HUES64 (cell line): ENCODE results near the gene GINS1.

Experiments used
- H3K27ac ChIP-seq: 2 replicates; pipeline ENCODE4 v1.7.0; 2013; ENCODE audit warnings: low read depth, low read length, inconsistent platforms
- H3K27me3 ChIP-seq: 2 replicates; pipeline ENCODE4 v1.6.1; 2013; ENCODE audit warnings: mild to moderate bottlenecking, low read length; ENCODE audit not compliant: insufficient read depth
- H3K36me3 ChIP-seq: 2 replicates; pipeline ENCODE4 v1.6.1; 2013; ENCODE audit warnings: mild to moderate bottlenecking, low read length; ENCODE audit not compliant: insufficient read depth
- H3K4me1 ChIP-seq: 2 replicates; pipeline ENCODE4 v1.6.1; 2013; ENCODE audit warnings: mild to moderate bottlenecking, low read length, moderate library complexity; ENCODE audit not compliant: insufficient read depth
- H3K4me3 ChIP-seq: 2 replicates; pipeline ENCODE4 v1.5.1; 2013; ENCODE audit warnings: mild to moderate bottlenecking, low read length, moderate library complexity
- H3K9ac ChIP-seq: 2 replicates; pipeline ENCODE4 v1.6.1; 2013; ENCODE audit warnings: mild to moderate bottlenecking, low read depth, low read length
- H3K9me3 ChIP-seq: 2 replicates; pipeline ENCODE4 v1.6.1; 2013; ENCODE audit warnings: low read depth, low read length; ENCODE audit not compliant: insufficient read depth
- WGBS: fragments of 150-250, 120-280 bp; methylation state at CpG from one replicate; pipeline ENCODE4 v1.1.7; 2013; ENCODE audit warnings: missing lambda C conversion rate; 5-methylcytosine and 5-hydroxymethylcytosine counted together

Gene GINS1

GRCh38 chr20:25489221-25489871 is 81.9 kb downstream of the GINS1 start:
- 76% methylated on average over 15 of the region's 15 CpGs for WGBS
- no peak overlapping the region for H3K9ac ChIP-seq
- peaks cover 6% of the 10 kb centered on the region for H3K4me1 ChIP-seq
- no peaks in the 10 kb centered on the region for H3K9me3 ChIP-seq
- H3K27ac ChIP-seq: peak overlapping the region; percentile 77; the same call in 1 of the 2 replicates
- no peak overlapping the region for H3K4me3 ChIP-seq
- H3K27me3 ChIP-seq: no peaks in the 10 kb centered on the region
- H3K36me3 ChIP-seq: peaks cover 41% of the 10 kb centered on the region

- Histone ChIP-seq H3K4me1 (peaks cover 6% of the 10 kb centered on the region), H3K27ac (no peak overlapping the region), H3K36me3 (peaks cover 34% of the 10 kb centered on the region), H3K27me3 (no peaks in the 10 kb centered on the region), H3K9me3 (no peaks in the 10 kb centered on the region), H3K9ac (no peak overlapping the region), H3K4me3 (no peak overlapping the region)
- 92% methylated on average over 15 of the region's 15 CpGs for WGBS
Observed at GRCh38 chr20:25490656-25491445, 83.4 kb downstream of the GINS1 start.

- H3K36me3 ChIP-seq: peaks cover 35% of the 10 kb centered on the region
- no peak overlapping the region for H3K4me3 ChIP-seq
- no peak overlapping the region for H3K9ac ChIP-seq
- WGBS: 94% methylated on average over 12 of the region's 12 CpGs
- no peaks in the 10 kb centered on the region for H3K9me3 ChIP-seq
- no peaks in the 10 kb centered on the region for H3K27me3 ChIP-seq
- H3K27ac ChIP-seq: no peak overlapping the region
- H3K4me1 ChIP-seq: peaks cover 6% of the 10 kb centered on the region
Observed at GRCh38 chr20:25491446-25492038, 84.1 kb downstream of the GINS1 start.

GRCh38 chr20:25493137-25493536 is 85.7 kb downstream of the GINS1 start:
- no peaks in the 10 kb centered on the region for H3K27me3 ChIP-seq
- H3K27ac ChIP-seq: no peak overlapping the region
- peaks cover 29% of the 10 kb centered on the region for H3K36me3 ChIP-seq
- H3K4me3 ChIP-seq: no peak overlapping the region
- 88% methylated on average over 10 of the region's 10 CpGs for WGBS
- peaks cover 6% of the 10 kb centered on the region for H3K4me1 ChIP-seq
- no peak overlapping the region for H3K9ac ChIP-seq
- no peaks in the 10 kb centered on the region for H3K9me3 ChIP-seq

GRCh38 chr20:25493748-25494505 is 86.5 kb downstream of the GINS1 start:
- Histone ChIP-seq H3K9ac (no peak overlapping the region), H3K4me1 (peaks cover 6% of the 10 kb centered on the region), H3K27ac (no peak overlapping the region), H3K9me3 (no peaks in the 10 kb centered on the region), H3K27me3 (no peaks in the 10 kb centered on the region), H3K36me3 (peaks cover 29% of the 10 kb centered on the region), H3K4me3 (no peak overlapping the region)
- 96% methylated on average over 10 of the region's 10 CpGs for WGBS

- Histone ChIP-seq H3K36me3 (peaks cover 30% of the 10 kb centered on the region), H3K4me1 (peaks cover 5% of the 10 kb centered on the region), H3K9ac (no peak overlapping the region), H3K9me3 (no peaks in the 10 kb centered on the region), H3K27me3 (no peaks in the 10 kb centered on the region), H3K27ac (no peak overlapping the region), H3K4me3 (no peak overlapping the region)
- WGBS: 95% methylated on average over 17 of the region's 17 CpGs
Observed at GRCh38 chr20:25494506-25495188, 87.2 kb downstream of the GINS1 start.

GRCh38 chr20:25495189-25495824 is 87.8 kb downstream of the GINS1 start:
- peaks cover 30% of the 10 kb centered on the region for H3K36me3 ChIP-seq
- no peak overlapping the region for H3K27ac ChIP-seq
- no peak overlapping the region for H3K4me3 ChIP-seq
- no peaks in the 10 kb centered on the region for H3K27me3 ChIP-seq
- no peaks in the 10 kb centered on the region for H3K4me1 ChIP-seq
- H3K9me3 ChIP-seq: no peaks in the 10 kb centered on the region
- WGBS: 95% methylated on average over 18 of the region's 18 CpGs
- H3K9ac ChIP-seq: no peak overlapping the region

- H3K4me3 ChIP-seq: no peak overlapping the region
- H3K27me3 ChIP-seq: no peaks in the 10 kb centered on the region
- no peak overlapping the region for H3K27ac ChIP-seq
- no peaks in the 10 kb centered on the region for H3K4me1 ChIP-seq
- peaks cover 33% of the 10 kb centered on the region for H3K36me3 ChIP-seq
- H3K9ac ChIP-seq: no peak overlapping the region
- H3K9me3 ChIP-seq: no peaks in the 10 kb centered on the region
- WGBS: 93% methylated on average over 14 of the region's 14 CpGs
Observed at GRCh38 chr20:25496165-25496967, 88.9 kb downstream of the GINS1 start.

GRCh38 chr20:25496968-25497401 is 89.5 kb downstream of the GINS1 start:
- WGBS: 95% methylated on average over 9 of the region's 9 CpGs
- Histone ChIP-seq H3K9ac (no peak overlapping the region), H3K4me3 (no peak overlapping the region), H3K36me3 (peaks cover 35% of the 10 kb centered on the region), H3K4me1 (no peaks in the 10 kb centered on the region), H3K27ac (no peak overlapping the region), H3K9me3 (no peaks in the 10 kb centered on the region), H3K27me3 (no peaks in the 10 kb centered on the region)
